CD14-positive monocyte (primary cell): ENCODE data around the gene RERE. TPM values are rescaled to one million over a fixed set of nuclear protein-coding genes. Genes with fewer than 3 reads are reported as not detected.

Experiments used
- DNase-seq, 3 donors: peaks; one replicate each; pipeline ENCODE4 v3.0.0-alpha.2; 2011 to 2022
- H2AFZ ChIP-seq: 2 replicates; pipeline ENCODE4 v1.6.0; 2012; ENCODE audit warnings: mild to moderate bottlenecking, low read depth, low read length, inconsistent platforms; ENCODE audit not compliant: insufficient read depth, poor library complexity, severe bottlenecking
- H3K27ac ChIP-seq, 2 donors: 1 replicate in 1 of 2; 2 replicates in 1 of 2; pipeline ENCODE4 v1.5.1; 2012 to 2013; ENCODE audit warnings: low read length in 2 of 2, control low read depth in 1 of 2, inconsistent platforms in 1 of 2, low read depth in 1 of 2, mild to moderate bottlenecking in 1 of 2
- H3K27me3 ChIP-seq, 2 donors: one replicate each; pipeline versions ENCODE4 v1.6.0 to v1.6.1; 2011 to 2013; ENCODE audit warnings: low read length in 2 of 2; ENCODE audit not compliant: control insufficient read depth in 2 of 2, insufficient read depth in 2 of 2
- H3K36me3 ChIP-seq, 2 donors: replicated peaks in 1 of 2; 1 replicate in 1 of 2; 2 replicates in 1 of 2; pipeline versions ENCODE4 v1.5.1 to v1.6.1; 2012 to 2013; ENCODE audit warnings: low read length in 2 of 2, control low read depth in 1 of 2, inconsistent platforms in 1 of 2, mild to moderate bottlenecking in 1 of 2; ENCODE audit not compliant: insufficient read depth in 2 of 2, control insufficient read depth in 1 of 2
- H3K4me1 ChIP-seq, 2 donors: 1 replicate in 1 of 2; 2 replicates in 1 of 2; pipeline versions ENCODE4 v1.5.1 to v1.6.1; 2012 to 2013; ENCODE audit warnings: low read length in 2 of 2, control low read depth in 1 of 2, inconsistent platforms in 1 of 2, mild to moderate bottlenecking in 1 of 2, moderate library complexity in 1 of 2; ENCODE audit not compliant: insufficient read depth in 2 of 2, control insufficient read depth in 1 of 2
- H3K4me2 ChIP-seq: replicated peaks from 2 replicates; pipeline ENCODE3; 2012; ENCODE audit warnings: low read length, moderate library complexity, mild to moderate bottlenecking; ENCODE audit not compliant: poor library complexity, severe bottlenecking; ENCODE audit errors: extremely low read depth
- H3K4me3 ChIP-seq, 3 experiments: fragments of 200-600 bp in 1 of 3; sonication (generic) in 1 of 3; replicated peaks in 1 of 3; 1 replicate in 2 of 3; 2 replicates in 1 of 3; pipeline ENCODE4 v1.5.1; 2011 to 2013; ENCODE audit warnings: low read length in 3 of 3, mild to moderate bottlenecking in 3 of 3, control low read depth in 2 of 3, low read depth in 2 of 3, inconsistent platforms in 1 of 3, moderate library complexity in 1 of 3
- H3K79me2 ChIP-seq: 2 replicates; pipeline ENCODE4 v1.6.0; 2012; ENCODE audit warnings: mild to moderate bottlenecking, control low read depth, inconsistent platforms, low read length, moderate library complexity; ENCODE audit not compliant: insufficient read depth
- H3K9ac ChIP-seq: 2 replicates; pipeline ENCODE4 v1.6.0; 2017; ENCODE audit warnings: low read length, mild to moderate bottlenecking; ENCODE audit not compliant: insufficient read depth, poor library complexity, severe bottlenecking
- H3K9me3 ChIP-seq, 2 donors: replicated peaks in 1 of 2; 1 replicate in 1 of 2; 2 replicates in 1 of 2; pipeline versions ENCODE4 v1.5.1 to v1.6.1; 2012 to 2013; ENCODE audit warnings: low read length in 2 of 2, control low read depth in 1 of 2; ENCODE audit not compliant: control insufficient read depth in 1 of 2, insufficient read depth in 1 of 2
- H4K20me1 ChIP-seq: 2 replicates; pipeline ENCODE4 v1.6.0; 2012; ENCODE audit warnings: mild to moderate bottlenecking, low read length, control low read depth, moderate library complexity; ENCODE audit not compliant: insufficient read depth
- H3K27ac Mint-ChIP-seq, 7 donors: one replicate each; pipeline ENCODE4 v1.8.0; 2020; ENCODE audit warnings: mild to moderate bottlenecking in 7 of 7, mixed read lengths in 7 of 7, moderate library complexity in 6 of 7, inconsistent platforms in 2 of 7
- H3K27me3 Mint-ChIP-seq, 3 donors: one replicate each; pipeline ENCODE4 v1.8.0; 2021 to 2022; ENCODE audit warnings: low read depth in 3 of 3, mild to moderate bottlenecking in 3 of 3, mixed read lengths in 3 of 3, moderate library complexity in 3 of 3, inconsistent platforms in 1 of 3
- H3K36me3 Mint-ChIP-seq, 2 donors: one replicate each; pipeline ENCODE4 v1.8.0; 2020; ENCODE audit warnings: mixed read lengths in 2 of 2, inconsistent platforms in 1 of 2, mild to moderate bottlenecking in 1 of 2
- H3K4me1 Mint-ChIP-seq: one replicate; pipeline ENCODE4 v1.8.0; 2020; ENCODE audit warnings: mild to moderate bottlenecking, mixed read lengths
- H3K4me3 Mint-ChIP-seq, 2 donors: one replicate each; pipeline ENCODE4 v1.8.0; 2020; ENCODE audit warnings: mild to moderate bottlenecking in 2 of 2, mixed read lengths in 2 of 2, moderate library complexity in 1 of 2
- H3K9me3 Mint-ChIP-seq, 7 donors: one replicate each; pipeline ENCODE4 v1.8.0; 2020 to 2022; ENCODE audit warnings: mixed read lengths in 7 of 7, mild to moderate bottlenecking in 6 of 7, moderate library complexity in 6 of 7, inconsistent platforms in 2 of 7
- whole genome bisulfite sequencing: methylation state at CpG from one replicate; pipeline ENCODE4 v1.1.5; 2013; ENCODE audit warnings: missing lambda C conversion rate; ENCODE audit not compliant: insufficient coverage; 5-methylcytosine and 5-hydroxymethylcytosine counted together
- intact Hi-C, 2 donors: fragments of 100-400 bp; cut with micrococcal nuclease; formaldehyde crosslinking; loops; one replicate each; pipeline versions ENCODE4 v1.15.0 to v1.15.1; 2023
- polyA plus RNA-seq, 3 donors: library from polyadenylated mRNA; depleted of rRNA in 1 of 3; unstranded in 2 of 3; stranded (reverse) in 1 of 3; fragments of 300-500 nt in 2 of 3; fragments of >200 nt in 1 of 3; fragmentation: Illumina TruSeq in 2 of 3; gene quantifications; 1 replicate in 2 of 3; 2 replicates in 1 of 3; pipeline ENCODE4 v1.2.3, GENCODE V29; 2012 to 2021
- TF ChIP-seq, protein P1 (sequence below): fragments of 200-600 bp; IDR thresholded peaks from one replicate; pipeline ENCODE4 v1.8.0; 2022; ENCODE audit warnings: antibody characterized with exemption, mild to moderate bottlenecking

Gene RERE
- polyA plus RNA-seq, 3 donors = 1.2 to 19.4 (median 3.8) TPM

DNA sequence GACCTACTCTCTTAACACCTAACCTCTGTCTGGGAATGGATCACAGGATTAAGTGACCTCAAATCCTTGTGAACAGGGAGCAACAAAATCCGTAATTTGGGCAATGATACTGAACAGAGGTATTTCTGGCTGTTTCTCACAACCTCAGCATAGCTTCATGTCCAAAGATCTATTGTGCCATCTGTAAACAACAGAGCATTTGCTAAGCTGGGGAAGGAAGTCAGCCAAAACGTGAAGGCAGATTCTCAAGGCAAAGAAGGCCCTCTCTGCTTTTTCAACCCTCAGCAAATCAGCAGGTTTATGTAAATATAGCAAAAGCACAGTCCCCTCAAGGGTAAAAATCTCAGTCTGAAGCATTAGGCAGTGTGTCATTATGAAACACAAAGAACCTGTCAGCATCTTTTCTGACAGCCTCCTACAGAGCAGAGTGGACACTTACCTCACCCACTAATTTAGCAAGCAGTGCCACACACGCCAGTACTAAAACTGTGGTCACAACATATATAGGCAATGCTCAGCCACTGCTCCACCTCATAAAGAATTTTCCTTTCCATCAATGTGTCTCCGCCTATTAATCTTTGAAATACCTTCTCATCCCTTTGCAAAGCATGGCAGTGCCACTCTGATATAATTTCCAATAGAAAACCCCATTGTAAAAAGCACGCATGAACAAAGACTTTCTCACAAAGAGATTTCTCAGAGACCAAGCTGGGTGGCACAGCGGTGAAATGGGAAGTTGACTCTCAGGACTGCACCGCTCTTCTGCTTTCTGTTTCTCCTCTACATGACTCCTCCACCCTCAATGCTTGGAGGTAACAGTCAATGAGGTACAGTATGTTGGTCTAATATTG lies 188.0 kb downstream of the RERE start:
- H3K27ac ChIP-seq = peak overlapping the region; percentile 13 to 81
- peak overlapping the region; percentile 43 for H3K9ac ChIP-seq
- peaks cover 5 to 9% of the 10 kb centered on the region in 2 donors for H3K36me3 Mint-ChIP-seq
- H3K4me2 ChIP-seq = peak overlapping the region; percentile 59
- peak overlapping the region; percentile 61 for H2AFZ ChIP-seq
- H3K4me1 Mint-ChIP-seq = peaks cover 47% of the 10 kb centered on the region
- peak overlapping the region; percentile 38 to 79 for H3K4me3 Mint-ChIP-seq
- peak overlapping the region in 1 of 3 experiments; percentile 58 for H3K4me3 ChIP-seq
- no peaks in the 10 kb centered on the region for H3K27me3 Mint-ChIP-seq
- H3K79me2 ChIP-seq = peaks cover 9% of the 10 kb centered on the region
- no peaks in the 10 kb centered on the region for H3K27me3 ChIP-seq
- intact Hi-C loops = no loop called here
- H3K9me3 Mint-ChIP-seq = no peaks in the 10 kb centered on the region
- no peaks in the 10 kb centered on the region for H3K36me3 ChIP-seq
- H3K4me1 ChIP-seq = peaks cover 31 to 46% of the 10 kb centered on the region in 2 donors
- DNase-seq = peak; percentile 60 to 65 (median 64)
- peak overlapping the region; percentile 80 to 93 (median 87) for H3K27ac Mint-ChIP-seq
- TF ChIP-seq, protein P1, sequence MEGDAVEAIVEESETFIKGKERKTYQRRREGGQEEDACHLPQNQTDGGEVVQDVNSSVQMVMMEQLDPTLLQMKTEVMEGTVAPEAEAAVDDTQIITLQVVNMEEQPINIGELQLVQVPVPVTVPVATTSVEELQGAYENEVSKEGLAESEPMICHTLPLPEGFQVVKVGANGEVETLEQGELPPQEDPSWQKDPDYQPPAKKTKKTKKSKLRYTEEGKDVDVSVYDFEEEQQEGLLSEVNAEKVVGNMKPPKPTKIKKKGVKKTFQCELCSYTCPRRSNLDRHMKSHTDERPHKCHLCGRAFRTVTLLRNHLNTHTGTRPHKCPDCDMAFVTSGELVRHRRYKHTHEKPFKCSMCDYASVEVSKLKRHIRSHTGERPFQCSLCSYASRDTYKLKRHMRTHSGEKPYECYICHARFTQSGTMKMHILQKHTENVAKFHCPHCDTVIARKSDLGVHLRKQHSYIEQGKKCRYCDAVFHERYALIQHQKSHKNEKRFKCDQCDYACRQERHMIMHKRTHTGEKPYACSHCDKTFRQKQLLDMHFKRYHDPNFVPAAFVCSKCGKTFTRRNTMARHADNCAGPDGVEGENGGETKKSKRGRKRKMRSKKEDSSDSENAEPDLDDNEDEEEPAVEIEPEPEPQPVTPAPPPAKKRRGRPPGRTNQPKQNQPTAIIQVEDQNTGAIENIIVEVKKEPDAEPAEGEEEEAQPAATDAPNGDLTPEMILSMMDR = no peak
- H4K20me1 ChIP-seq = no peaks in the 10 kb centered on the region
- WGBS = 26% methylated on average over 3 of the region's 7 CpGs
- H3K9me3 ChIP-seq = no peaks in the 10 kb centered on the region

- no peak overlapping the region for H3K4me3 Mint-ChIP-seq
- peak overlapping the region; percentile 59 for H3K4me2 ChIP-seq
These were observed 188.8 kb downstream of the RERE start for GRCh38 chr1:8628606-8629005.

More at GRCh38 chr1:8628606-8629005, 188.8 kb downstream of the RERE start:
- Histone ChIP-seq H3K9me3 (no peaks in the 10 kb centered on the region), H3K27me3 (no peaks in the 10 kb centered on the region), H3K79me2 (peaks cover 9% of the 10 kb centered on the region), H3K4me3 (no peak overlapping the region), H3K36me3 (no peaks in the 10 kb centered on the region), H2AFZ (no peak overlapping the region), H4K20me1 (no peaks in the 10 kb centered on the region), H3K4me1 (peaks cover 33 to 54% of the 10 kb centered on the region in 2 donors), H3K9ac (no peak overlapping the region), H3K27ac (peak overlapping the region in 1 of 2 donors; percentile 81)
- Mint-ChIP-seq H3K27ac (peak overlapping the region in 2 of 7 donors; percentile 80 to 84), H3K9me3 (no peaks in the 10 kb centered on the region), H3K27me3 (no peaks in the 10 kb centered on the region), H3K4me1 (peaks cover 48% of the 10 kb centered on the region), H3K36me3 (peaks cover 5 to 9% of the 10 kb centered on the region in 2 donors)
- intact Hi-C loops = no loop called here
- TF ChIP-seq, protein P1 = no peak
- no peak for DNase-seq
- WGBS = no CpG with 5 or more reads among the region's 2 CpGs
